Thyroid gland (tissue), 4 donors: ENCODE results near the gene GPLD1. TPM values are rescaled to one million over a fixed set of nuclear protein-coding genes. Genes with fewer than 3 reads are reported as not detected.
A peak's percentile ranks its signal among the peaks of the same experiment; 100 is the strongest.

Experiments used
- DNase-seq, 2 donors: peaks; one replicate each; pipeline ENCODE4 v3.0.0-alpha.2; 2019
- H3K27ac ChIP-seq, 3 donors: fragments of 200-600 bp; sonication (generic); 1 replicate in 2 of 3; 2 replicates in 1 of 3; pipeline ENCODE4 v1.5.1; 2016 to 2019; ENCODE audit warnings: mild to moderate bottlenecking in 1 of 3, moderate library complexity in 1 of 3
- H3K27me3 ChIP-seq: fragments of 200-600 bp; sonication (generic); one replicate; pipeline ENCODE4 v1.5.1; 2019
- H3K36me3 ChIP-seq, 2 donors: fragments of 200-600 bp; sonication (generic); one replicate each; pipeline ENCODE4 v1.5.1; 2016 to 2019
- H3K4me1 ChIP-seq, 2 donors: fragments of 200-600 bp; sonication (generic); one replicate each; pipeline ENCODE4 v1.5.1; 2017 to 2019
- H3K4me3 ChIP-seq, 3 donors: fragments of 200-600 bp; sonication (generic); replicated peaks in 1 of 3; 1 replicate in 2 of 3; 2 replicates in 1 of 3; pipeline ENCODE4 v1.5.1; 2016; ENCODE audit warnings: mild to moderate bottlenecking in 1 of 3
- H3K9me3 ChIP-seq: fragments of 200-600 bp; sonication (generic); one replicate; pipeline ENCODE4 v1.5.1; 2017
- CTCF ChIP-seq, 6 experiments: fragments of 200-600 bp in 3 of 6; fragments of 450-650 bp in 3 of 6; sonication (generic) in 3 of 6; IDR thresholded peaks; one replicate each; pipeline ENCODE4 v1.5.1; 2016 to 2019; ENCODE audit warnings: antibody characterized with exemption in 6 of 6, mild to moderate bottlenecking in 2 of 6, inconsistent platforms in 1 of 6, moderate library complexity in 1 of 6
- POLR2A ChIP-seq, 2 donors: fragments of 450-650 bp; IDR thresholded peaks; one replicate each; pipeline ENCODE4 v1.6.1; 2017; ENCODE audit warnings: antibody characterized with exemption in 2 of 2, mild to moderate bottlenecking in 2 of 2, moderate library complexity in 1 of 2
- WGBS, 2 donors: methylation state at CpG; one replicate each; pipeline ENCODE4 v1.1.5; 2017; 5-methylcytosine and 5-hydroxymethylcytosine counted together
- intact Hi-C: fragments of 100-400 bp; cut with DNase I; formaldehyde crosslinking; loops from one replicate; pipeline ENCODE4 v1.15.1; 2023
- total RNA-seq, 4 donors: library from RNA; depleted of rRNA; stranded (reverse); fragments of >200 nt; gene quantifications; one replicate each; pipeline ENCODE4 v1.2.3, GENCODE V29; 2016

GPLD1 gene
- total RNA-seq, 4 donors from 2014 or later: 5.1 to 15.2 (median 8.5) TPM

DNA sequence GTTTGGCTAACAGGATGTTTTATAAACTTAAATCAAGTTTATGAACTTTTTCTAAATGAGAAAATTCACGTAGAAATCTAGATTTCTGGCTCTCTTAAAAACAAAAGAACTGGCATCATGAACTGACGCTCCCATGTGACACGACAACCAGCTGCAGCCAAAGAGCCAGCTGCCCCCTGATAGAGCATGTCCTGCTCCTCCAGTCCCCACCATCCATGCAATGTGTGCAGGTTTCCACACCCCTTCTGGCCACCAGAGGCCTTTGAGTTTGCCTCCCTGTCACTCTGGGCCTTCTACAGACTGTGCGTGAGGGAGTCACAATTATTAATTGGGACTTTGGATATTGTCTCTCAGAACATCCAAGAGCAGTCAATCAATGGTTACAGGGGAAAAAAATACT is 1.6 kb upstream of the GPLD1 start:
- no peak for TF ChIP-seq POLR2A (IDR thresholded peaks at IDR 0.05)
- TF ChIP-seq CTCF (IDR thresholded peaks at IDR 0.05): no peak
- no peak for DNase-seq
- Histone ChIP-seq H3K9me3 (no peaks in the 10 kb centered on the region), H3K4me1 (peaks cover 9 to 10% of the 10 kb centered on the region in 2 donors), H3K4me3 (no peak overlapping the region), H3K36me3 (no peaks in the 10 kb centered on the region), H3K27me3 (no peaks in the 10 kb centered on the region), H3K27ac (no peak overlapping the region)
- intact Hi-C loops: no loop called here
- WGBS, 2 donors: 99 to 100% methylated on average over 4 of the region's 4 CpGs

DNA sequence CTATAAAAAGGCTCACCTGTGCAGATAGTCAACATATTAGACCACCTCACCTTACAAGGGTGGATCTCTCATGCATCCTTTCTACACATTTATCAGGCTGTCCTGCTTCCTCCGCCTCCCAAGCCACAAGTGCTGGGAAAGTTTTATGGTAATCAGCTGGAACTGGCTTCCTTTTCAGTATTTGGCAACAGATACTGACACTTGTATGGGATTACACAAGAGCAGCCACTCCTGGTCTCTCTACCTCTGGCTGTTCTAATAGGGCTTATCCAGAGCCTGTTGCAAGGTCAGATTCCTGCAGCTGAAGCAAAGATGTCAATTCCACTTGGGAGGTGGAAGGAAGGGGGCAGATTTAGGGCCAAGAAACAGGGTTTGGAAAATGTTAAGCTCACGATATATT is 503 bp upstream of the GPLD1 start:
- intact Hi-C loops: no loop called here
- Histone ChIP-seq H3K36me3 (no peaks in the 10 kb centered on the region), H3K9me3 (no peaks in the 10 kb centered on the region), H3K27me3 (no peaks in the 10 kb centered on the region), H3K4me3 (no peak overlapping the region), H3K27ac (no peak overlapping the region), H3K4me1 (peaks cover 5 to 6% of the 10 kb centered on the region in 2 donors)
- WGBS, 2 donors: 41 to 59% methylated on average over 2 of the region's 2 CpGs
- TF ChIP-seq CTCF (IDR thresholded peaks at IDR 0.05) (no peak), POLR2A (IDR thresholded peaks at IDR 0.05) (no peak)
- DNase-seq: peak; percentile 33 to 54

DNA sequence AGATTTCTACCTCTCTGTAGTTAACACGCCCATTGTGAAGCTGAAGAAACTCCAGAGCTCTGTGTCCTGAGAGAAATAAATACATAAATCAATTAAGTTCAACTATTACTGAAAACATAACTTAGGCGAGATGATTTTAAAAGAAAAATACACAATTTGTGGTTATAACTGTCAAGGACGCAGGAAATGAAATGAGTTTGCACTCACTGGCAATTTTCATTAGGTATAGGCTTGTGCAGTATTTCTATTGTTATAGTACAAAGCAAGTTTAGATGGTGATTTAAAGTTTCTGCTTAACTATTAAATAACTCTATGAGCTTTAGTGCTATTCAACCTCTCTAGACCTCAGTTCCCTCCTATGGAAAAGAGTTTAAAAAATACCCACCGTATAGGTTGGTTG is 3.3 kb downstream of the GPLD1 start:
- H3K4me1 ChIP-seq: no peaks in the 10 kb centered on the region
- H3K9me3 ChIP-seq: no peaks in the 10 kb centered on the region
- no peak overlapping the region for H3K27ac ChIP-seq
- no peak for DNase-seq
- TF ChIP-seq POLR2A (IDR thresholded peaks at IDR 0.05): no peak
- TF ChIP-seq CTCF (IDR thresholded peaks at IDR 0.05): no peak
- no peaks in the 10 kb centered on the region for H3K27me3 ChIP-seq
- intact Hi-C loops: no loop called here
- H3K4me3 ChIP-seq: no peak overlapping the region
- no peaks in the 10 kb centered on the region for H3K36me3 ChIP-seq
- 88 to 95% methylated on average over 4 of the region's 4 CpGs for WGBS, 2 donors

DNA sequence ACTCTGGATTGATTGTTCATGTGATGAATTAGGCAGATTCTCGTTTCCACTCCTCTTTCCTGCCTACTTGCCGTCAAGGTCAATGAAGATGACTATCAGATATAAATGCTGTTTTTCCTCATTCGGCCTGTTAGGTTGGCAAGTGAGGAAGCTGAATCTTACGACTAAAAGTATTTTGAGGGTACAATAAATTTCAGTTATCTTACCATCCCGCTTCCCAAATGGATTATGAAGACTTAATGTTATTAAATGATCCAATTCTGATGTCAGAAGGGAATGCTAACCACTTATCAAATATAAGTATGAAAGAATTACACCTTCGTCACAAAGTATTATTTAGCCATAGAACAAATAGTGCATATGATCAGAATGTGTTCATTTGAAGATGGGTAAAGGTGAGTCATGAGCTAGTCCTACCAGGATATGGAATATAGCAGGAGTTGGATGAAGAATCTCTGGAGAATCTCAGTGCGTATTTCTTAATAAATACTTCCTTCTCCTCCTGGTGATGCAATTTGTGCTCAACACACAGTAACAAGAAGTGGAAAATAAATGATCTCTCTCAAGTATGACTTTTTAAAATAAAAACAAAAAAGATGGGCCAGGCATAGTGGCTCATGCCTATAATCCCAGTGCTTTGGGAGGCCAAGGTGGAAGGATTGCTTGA is 4.6 kb downstream of the GPLD1 start:
- no peak for TF ChIP-seq POLR2A (IDR thresholded peaks at IDR 0.05)
- no peak for TF ChIP-seq CTCF (IDR thresholded peaks at IDR 0.05)
- no peak overlapping the region for H3K4me3 ChIP-seq
- WGBS, 2 donors: 94 to 97% methylated on average over 7 of the region's 7 CpGs
- no peaks in the 10 kb centered on the region for H3K9me3 ChIP-seq
- intact Hi-C loops: no loop called here
- no peaks in the 10 kb centered on the region for H3K36me3 ChIP-seq
- DNase-seq: no peak
- H3K4me1 ChIP-seq: no peaks in the 10 kb centered on the region
- H3K27ac ChIP-seq: no peak overlapping the region
- H3K27me3 ChIP-seq: no peaks in the 10 kb centered on the region

GRCh38 chr6:24481449-24481848 is 7.9 kb downstream of the GPLD1 start:
- WGBS, 2 donors: 86 to 94% methylated on average over 5 of the region's 5 CpGs
- Histone ChIP-seq H3K36me3 (no peaks in the 10 kb centered on the region), H3K9me3 (no peaks in the 10 kb centered on the region), H3K4me1 (no peaks in the 10 kb centered on the region), H3K4me3 (no peak overlapping the region), H3K27ac (no peak overlapping the region), H3K27me3 (no peaks in the 10 kb centered on the region)
- no peak for TF ChIP-seq POLR2A (IDR thresholded peaks at IDR 0.05)
- no peak for TF ChIP-seq CTCF (IDR thresholded peaks at IDR 0.05)
- no peak for DNase-seq
- intact Hi-C loops: no loop called here
